ENCODE results near the gene F13A1. TPM values are rescaled to one million over a fixed set of nuclear protein-coding genes. Genes with fewer than 3 reads are reported as not detected.

F13A1 gene
- total RNA-seq, 2 donors from 2014 or later = 3.5 to 24.5 TPM

GRCh38 chr6:6239598-6240581 is 80.6 kb downstream of the F13A1 start:
- H3K27ac ChIP-seq = no peak overlapping the region
- H3K9me3 ChIP-seq = no peaks in the 10 kb centered on the region
- no peak for DNase-seq (ENCODE audit: low spot score)
- no peaks in the 10 kb centered on the region for H3K36me3 ChIP-seq
- H3K27me3 ChIP-seq (replicated peaks; ENCODE audit: insufficient read depth) = no peaks in the 10 kb centered on the region
- intact Hi-C loops (cut with DNase I) = no loop called here
- H3K4me3 ChIP-seq = no peak overlapping the region
- 56% methylated on average over 5 of the region's 5 CpGs for WGBS
- no peak for TF ChIP-seq POLR2A (IDR thresholded peaks at IDR 0.05)
- no peak for TF ChIP-seq CTCF (IDR thresholded peaks at IDR 0.05)
- TF ChIP-seq POLR2AphosphoS5 (IDR thresholded peaks at IDR 0.05) = no peak
- no peaks in the 10 kb centered on the region for H3K4me1 ChIP-seq (replicated peaks)

- H3K36me3 ChIP-seq = no peaks in the 10 kb centered on the region
- H3K9me3 ChIP-seq = no peaks in the 10 kb centered on the region
- TF ChIP-seq POLR2A (IDR thresholded peaks at IDR 0.05) (no peak), POLR2AphosphoS5 (IDR thresholded peaks at IDR 0.05) (no peak), CTCF (IDR thresholded peaks at IDR 0.05) (no peak)
- H3K27ac ChIP-seq = no peak overlapping the region
- no peaks in the 10 kb centered on the region for H3K4me1 ChIP-seq (replicated peaks)
- intact Hi-C loops (cut with DNase I) = no loop called here
- no peak for DNase-seq (ENCODE audit: low spot score)
- 81% methylated on average over 6 of the region's 6 CpGs for WGBS
- H3K27me3 ChIP-seq (replicated peaks; ENCODE audit: insufficient read depth) = no peaks in the 10 kb centered on the region
- H3K4me3 ChIP-seq = no peak overlapping the region
Observed at GRCh38 chr6:6236730-6237469, 83.6 kb downstream of the F13A1 start.

- Histone ChIP-seq H3K9me3 (no peaks in the 10 kb centered on the region), H3K36me3 (no peaks in the 10 kb centered on the region), H3K27me3 (replicated peaks; ENCODE audit: insufficient read depth) (no peaks in the 10 kb centered on the region), H3K27ac (no peak overlapping the region), H3K4me1 (replicated peaks) (no peaks in the 10 kb centered on the region), H3K4me3 (no peak overlapping the region)
- intact Hi-C loops (cut with DNase I) = no loop called here
- 67% methylated on average over 2 of the region's 2 CpGs for WGBS
- TF ChIP-seq POLR2A (IDR thresholded peaks at IDR 0.05) (no peak), CTCF (IDR thresholded peaks at IDR 0.05) (no peak), POLR2AphosphoS5 (IDR thresholded peaks at IDR 0.05) (no peak)
- no peak for DNase-seq (ENCODE audit: low spot score)
Observed at GRCh38 chr6:6235786-6236185, 84.7 kb downstream of the F13A1 start.

GRCh38 chr6:6234963-6235362 is 85.5 kb downstream of the F13A1 start:
- intact Hi-C loops (cut with DNase I) = no loop called here
- no peaks in the 10 kb centered on the region for H3K4me1 ChIP-seq (replicated peaks)
- no peaks in the 10 kb centered on the region for H3K36me3 ChIP-seq
- H3K4me3 ChIP-seq = no peak overlapping the region
- H3K27ac ChIP-seq = no peak overlapping the region
- no peaks in the 10 kb centered on the region for H3K27me3 ChIP-seq (replicated peaks; ENCODE audit: insufficient read depth)
- no peak for DNase-seq (ENCODE audit: low spot score)
- no peaks in the 10 kb centered on the region for H3K9me3 ChIP-seq
- TF ChIP-seq POLR2AphosphoS5 (IDR thresholded peaks at IDR 0.05) (no peak), POLR2A (IDR thresholded peaks at IDR 0.05) (no peak), CTCF (IDR thresholded peaks at IDR 0.05) (no peak)
- WGBS = 83% methylated on average over 1 of the region's 1 CpG
